GM23338 (cell line): Measurements from ENCODE around the gene CCNL1. TPM values are rescaled to one million over a fixed set of nuclear protein-coding genes. Genes with fewer than 3 reads are reported as not detected.

Experiments used
- ATAC-seq: fragments of 200-7000 bp; cut with Tn5 transposase; 3 replicates; pipeline ENCODE4 v1.9.1; 2020
- DNase-seq: peaks from one replicate; pipeline ENCODE4 v3.0.0-alpha.2; 2015; ENCODE audit warnings: low spot score
- H2AFZ ChIP-seq: fragments of 200-600 bp; sonication (generic); 2 replicates; pipeline ENCODE4 v1.8.0; 2016; ENCODE audit warnings: antibody characterized with exemption, mild to moderate bottlenecking, moderate library complexity
- H3F3A ChIP-seq: fragments of 200-600 bp; sonication (generic); replicated peaks from 2 replicates; pipeline ENCODE4 v1.8.0; 2017; ENCODE audit warnings: antibody characterized with exemption, mixed run types, low read depth
- H3K27ac ChIP-seq: fragments of 200-600 bp; sonication (generic); 2 replicates; pipeline ENCODE4 v1.6.1; 2016; ENCODE audit warnings: low read depth
- H3K27me3 ChIP-seq: fragments of 200-600 bp; sonication (generic); 2 replicates; pipeline ENCODE4 v1.8.0; 2016; ENCODE audit warnings: mild to moderate bottlenecking, mixed run types, moderate library complexity; ENCODE audit not compliant: insufficient read depth
- H3K36me3 ChIP-seq: fragments of 200-600 bp; sonication (generic); 2 replicates; pipeline ENCODE4 v1.8.0; 2016; ENCODE audit warnings: mild to moderate bottlenecking; ENCODE audit not compliant: insufficient read depth
- H3K4me1 ChIP-seq: fragments of 200-600 bp; sonication (generic); 2 replicates; pipeline ENCODE4 v1.8.0; 2016; ENCODE audit warnings: mild to moderate bottlenecking, moderate library complexity; ENCODE audit not compliant: insufficient read depth
- H3K4me2 ChIP-seq: fragments of 200-600 bp; sonication (generic); 2 replicates; pipeline ENCODE4 v1.7.1; 2017; ENCODE audit warnings: mixed run types
- H3K4me3 ChIP-seq: fragments of 200-600 bp; sonication (generic); 2 replicates; pipeline ENCODE4 v1.6.1; 2016; ENCODE audit warnings: mixed run types
- H3K79me2 ChIP-seq: fragments of 200-600 bp; sonication (generic); replicated peaks from 2 replicates; pipeline ENCODE4 v1.8.0; 2017; ENCODE audit warnings: mild to moderate bottlenecking; ENCODE audit not compliant: insufficient read depth
- H3K9me2 ChIP-seq: fragments of 200-600 bp; sonication (generic); 2 replicates; pipeline ENCODE4 v1.8.0; 2017; ENCODE audit not compliant: insufficient read depth
- H4K20me1 ChIP-seq: fragments of 200-600 bp; sonication (generic); replicated peaks from 2 replicates; pipeline ENCODE4 v1.8.0; 2017; ENCODE audit warnings: mild to moderate bottlenecking; ENCODE audit not compliant: insufficient read depth
- H3K27ac Mint-ChIP-seq: 2 replicates; pipeline ENCODE4 v1.8.0; 2020; ENCODE audit warnings: inconsistent platforms, mild to moderate bottlenecking, moderate library complexity, mixed read lengths
- H3K27me3 Mint-ChIP-seq: 3 replicates; pipeline ENCODE4 v1.8.0; 2022; ENCODE audit warnings: low read depth, mild to moderate bottlenecking, moderate library complexity, mixed read lengths, inconsistent platforms; ENCODE audit not compliant: insufficient read depth, poor library complexity
- H3K36me3 Mint-ChIP-seq: 3 replicates; pipeline ENCODE4 v1.8.0; 2021; ENCODE audit warnings: low read depth, mild to moderate bottlenecking, inconsistent platforms, moderate library complexity, mixed read lengths
- H3K4me1 Mint-ChIP-seq: 3 replicates; pipeline ENCODE4 v1.8.0; 2020; ENCODE audit warnings: mild to moderate bottlenecking, inconsistent platforms, mixed read lengths
- H3K4me3 Mint-ChIP-seq: 3 replicates; pipeline ENCODE4 v1.8.0; 2021; ENCODE audit warnings: moderate library complexity, mild to moderate bottlenecking, inconsistent platforms, mixed read lengths
- H3K9me3 Mint-ChIP-seq: 3 replicates; pipeline ENCODE4 v1.8.0; 2020; ENCODE audit warnings: moderate library complexity, mild to moderate bottlenecking, inconsistent platforms, mixed read lengths
- CREB1 ChIP-seq: fragments of 250-450 bp; sonication (Bioruptor Pico); IDR thresholded peaks from 2 replicates; pipeline ENCODE4 v1.5.0; 2020; ENCODE audit warnings: low read depth, mild to moderate bottlenecking, moderate library complexity
- EZH2 ChIP-seq: fragments of 200-600 bp; sonication (generic); IDR thresholded peaks from one replicate; pipeline ENCODE4 v1.8.0; 2017; ENCODE audit warnings: antibody characterized with exemption, mild to moderate bottlenecking, low read depth; ENCODE audit not compliant: unreplicated experiment
- EZH2phosphoT487 ChIP-seq: fragments of 200-600 bp; sonication (generic); IDR thresholded peaks from one replicate; pipeline ENCODE4 v1.8.1; 2018; ENCODE audit warnings: antibody characterized with exemption; ENCODE audit not compliant: unreplicated experiment
- JUNB ChIP-seq: IDR thresholded peaks from one replicate; pipeline ENCODE4 v1.6.1; 2016; ENCODE audit warnings: antibody characterized with exemption; ENCODE audit not compliant: unreplicated experiment
- NANOG ChIP-seq: IDR thresholded peaks from 2 replicates; pipeline ENCODE4 v1.6.1; 2016; ENCODE audit warnings: antibody characterized with exemption, borderline replicate concordance
- POLR2AphosphoS5 ChIP-seq: IDR thresholded peaks from 2 replicates; pipeline ENCODE4 v1.6.1; 2016; ENCODE audit warnings: antibody characterized with exemption, low read depth
- STAT1 ChIP-seq: IDR thresholded peaks from one replicate; pipeline ENCODE4 v1.6.1; 2016; ENCODE audit warnings: antibody characterized with exemption; ENCODE audit not compliant: unreplicated experiment
- ZNF114 ChIP-seq: fragments of 250-450 bp; sonication (Bioruptor Pico); IDR thresholded peaks from 2 replicates; pipeline ENCODE4 v1.5.0; 2020; ENCODE audit warnings: mild to moderate bottlenecking, moderate library complexity
- ZNF331 ChIP-seq: fragments of 250-450 bp; sonication (Bioruptor Pico); IDR thresholded peaks from 2 replicates; pipeline ENCODE4 v1.5.0; 2020; ENCODE audit warnings: low read depth, mild to moderate bottlenecking, moderate library complexity
- polyA plus RNA-seq: library from polyadenylated mRNA; unstranded; fragments of >200 nt; fragmentation: Nextera tagmentation; extraction: Ambion mirVana; gene quantifications from 2 replicates; pipeline ENCODE4 v1.2.1, GENCODE V29; 2016
- total RNA-seq: library from RNA; depleted of rRNA; stranded (reverse); fragments of >200 nt; shearing (Covaris generic); gene quantifications from 2 replicates; pipeline ENCODE4 v1.2.3, GENCODE V29; 2014
- TF ChIP-seq, protein P1 (sequence below): fragments of 250-450 bp; sonication (Bioruptor Pico); IDR thresholded peaks from 2 replicates; pipeline ENCODE4 v1.5.0; 2020; ENCODE audit warnings: mild to moderate bottlenecking, moderate library complexity
- TF ChIP-seq, protein P2 (sequence below): IDR thresholded peaks from 2 replicates; pipeline ENCODE4 v1.6.1; 2016; ENCODE audit warnings: antibody characterized with exemption
- TF ChIP-seq, protein P3 (sequence below), 2 experiments: fragments of 200-600 bp in 1 of 2; sonication (generic) in 1 of 2; conservative IDR thresholded peaks; 2 replicates each; pipeline versions ENCODE4 v1.5.1 to v1.6.1; 2016 to 2017; ENCODE audit warnings: antibody characterized with exemption in 2 of 2, low read depth in 2 of 2, mild to moderate bottlenecking in 2 of 2, moderate library complexity in 1 of 2
- TF ChIP-seq, protein P4 (sequence below): IDR thresholded peaks from one replicate; pipeline ENCODE4 v1.6.1; 2018; ENCODE audit warnings: antibody characterized with exemption; ENCODE audit not compliant: unreplicated experiment

CCNL1 gene
- total and polyA plus RNA-seq, 2 experiments from 2014 or later: 108 to 134 TPM

DNA sequence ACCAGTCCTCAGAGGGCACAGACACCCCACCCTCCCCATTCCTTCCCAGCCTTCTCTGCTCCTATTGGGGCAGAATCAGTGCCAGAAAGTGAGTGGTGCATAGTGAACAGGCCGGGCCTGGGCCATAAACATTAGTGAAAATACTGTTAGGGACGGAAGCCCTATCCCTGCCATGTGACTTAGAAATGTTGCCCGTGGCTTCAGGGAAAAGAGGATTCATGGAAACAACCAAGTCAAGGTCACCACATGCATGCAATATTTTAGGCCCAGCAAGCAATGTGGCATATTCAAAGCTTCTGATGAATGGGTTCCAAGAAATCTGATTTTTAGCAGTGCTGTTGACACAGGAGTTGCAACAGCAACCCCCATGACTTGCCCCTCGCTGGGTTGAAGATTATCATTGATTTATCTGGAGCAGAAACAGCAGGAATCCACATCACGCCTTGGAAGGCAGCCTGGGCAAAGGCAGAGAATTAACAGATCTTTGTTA lies 52.3 kb downstream of the CCNL1 start:
- H3K9me2 ChIP-seq: no peaks in the 10 kb centered on the region
- H3K4me3 ChIP-seq: no peak overlapping the region
- H3K9me3 Mint-ChIP-seq: no peaks in the 10 kb centered on the region
- peaks cover 3% of the 10 kb centered on the region for H3K27me3 Mint-ChIP-seq
- no peaks in the 10 kb centered on the region for H3K79me2 ChIP-seq
- peak overlapping the region; percentile 78 for H2AFZ ChIP-seq
- no peaks in the 10 kb centered on the region for H3K27me3 ChIP-seq
- no peaks in the 10 kb centered on the region for H3K36me3 Mint-ChIP-seq
- H3F3A ChIP-seq: no peaks in the 10 kb centered on the region
- H3K36me3 ChIP-seq: no peaks in the 10 kb centered on the region
- H3K27ac ChIP-seq: no peak overlapping the region
- H4K20me1 ChIP-seq: no peaks in the 10 kb centered on the region
- H3K4me2 ChIP-seq: no peak overlapping the region
- peaks cover 27% of the 10 kb centered on the region for H3K4me1 Mint-ChIP-seq
- ATAC-seq (no peak), DNase-seq (no peak)
- peaks cover 9% of the 10 kb centered on the region for H3K4me1 ChIP-seq
- no peak overlapping the region for H3K4me3 Mint-ChIP-seq
- no peak for TF ChIP-seq ZNF114 (CRISPR knock-in tag)
- TF ChIP-seq ZNF331 (CRISPR knock-in tag): no peak
- no peak for TF ChIP-seq EZH2phosphoT487
- no peak for TF ChIP-seq POLR2AphosphoS5
- TF ChIP-seq, protein P1, sequence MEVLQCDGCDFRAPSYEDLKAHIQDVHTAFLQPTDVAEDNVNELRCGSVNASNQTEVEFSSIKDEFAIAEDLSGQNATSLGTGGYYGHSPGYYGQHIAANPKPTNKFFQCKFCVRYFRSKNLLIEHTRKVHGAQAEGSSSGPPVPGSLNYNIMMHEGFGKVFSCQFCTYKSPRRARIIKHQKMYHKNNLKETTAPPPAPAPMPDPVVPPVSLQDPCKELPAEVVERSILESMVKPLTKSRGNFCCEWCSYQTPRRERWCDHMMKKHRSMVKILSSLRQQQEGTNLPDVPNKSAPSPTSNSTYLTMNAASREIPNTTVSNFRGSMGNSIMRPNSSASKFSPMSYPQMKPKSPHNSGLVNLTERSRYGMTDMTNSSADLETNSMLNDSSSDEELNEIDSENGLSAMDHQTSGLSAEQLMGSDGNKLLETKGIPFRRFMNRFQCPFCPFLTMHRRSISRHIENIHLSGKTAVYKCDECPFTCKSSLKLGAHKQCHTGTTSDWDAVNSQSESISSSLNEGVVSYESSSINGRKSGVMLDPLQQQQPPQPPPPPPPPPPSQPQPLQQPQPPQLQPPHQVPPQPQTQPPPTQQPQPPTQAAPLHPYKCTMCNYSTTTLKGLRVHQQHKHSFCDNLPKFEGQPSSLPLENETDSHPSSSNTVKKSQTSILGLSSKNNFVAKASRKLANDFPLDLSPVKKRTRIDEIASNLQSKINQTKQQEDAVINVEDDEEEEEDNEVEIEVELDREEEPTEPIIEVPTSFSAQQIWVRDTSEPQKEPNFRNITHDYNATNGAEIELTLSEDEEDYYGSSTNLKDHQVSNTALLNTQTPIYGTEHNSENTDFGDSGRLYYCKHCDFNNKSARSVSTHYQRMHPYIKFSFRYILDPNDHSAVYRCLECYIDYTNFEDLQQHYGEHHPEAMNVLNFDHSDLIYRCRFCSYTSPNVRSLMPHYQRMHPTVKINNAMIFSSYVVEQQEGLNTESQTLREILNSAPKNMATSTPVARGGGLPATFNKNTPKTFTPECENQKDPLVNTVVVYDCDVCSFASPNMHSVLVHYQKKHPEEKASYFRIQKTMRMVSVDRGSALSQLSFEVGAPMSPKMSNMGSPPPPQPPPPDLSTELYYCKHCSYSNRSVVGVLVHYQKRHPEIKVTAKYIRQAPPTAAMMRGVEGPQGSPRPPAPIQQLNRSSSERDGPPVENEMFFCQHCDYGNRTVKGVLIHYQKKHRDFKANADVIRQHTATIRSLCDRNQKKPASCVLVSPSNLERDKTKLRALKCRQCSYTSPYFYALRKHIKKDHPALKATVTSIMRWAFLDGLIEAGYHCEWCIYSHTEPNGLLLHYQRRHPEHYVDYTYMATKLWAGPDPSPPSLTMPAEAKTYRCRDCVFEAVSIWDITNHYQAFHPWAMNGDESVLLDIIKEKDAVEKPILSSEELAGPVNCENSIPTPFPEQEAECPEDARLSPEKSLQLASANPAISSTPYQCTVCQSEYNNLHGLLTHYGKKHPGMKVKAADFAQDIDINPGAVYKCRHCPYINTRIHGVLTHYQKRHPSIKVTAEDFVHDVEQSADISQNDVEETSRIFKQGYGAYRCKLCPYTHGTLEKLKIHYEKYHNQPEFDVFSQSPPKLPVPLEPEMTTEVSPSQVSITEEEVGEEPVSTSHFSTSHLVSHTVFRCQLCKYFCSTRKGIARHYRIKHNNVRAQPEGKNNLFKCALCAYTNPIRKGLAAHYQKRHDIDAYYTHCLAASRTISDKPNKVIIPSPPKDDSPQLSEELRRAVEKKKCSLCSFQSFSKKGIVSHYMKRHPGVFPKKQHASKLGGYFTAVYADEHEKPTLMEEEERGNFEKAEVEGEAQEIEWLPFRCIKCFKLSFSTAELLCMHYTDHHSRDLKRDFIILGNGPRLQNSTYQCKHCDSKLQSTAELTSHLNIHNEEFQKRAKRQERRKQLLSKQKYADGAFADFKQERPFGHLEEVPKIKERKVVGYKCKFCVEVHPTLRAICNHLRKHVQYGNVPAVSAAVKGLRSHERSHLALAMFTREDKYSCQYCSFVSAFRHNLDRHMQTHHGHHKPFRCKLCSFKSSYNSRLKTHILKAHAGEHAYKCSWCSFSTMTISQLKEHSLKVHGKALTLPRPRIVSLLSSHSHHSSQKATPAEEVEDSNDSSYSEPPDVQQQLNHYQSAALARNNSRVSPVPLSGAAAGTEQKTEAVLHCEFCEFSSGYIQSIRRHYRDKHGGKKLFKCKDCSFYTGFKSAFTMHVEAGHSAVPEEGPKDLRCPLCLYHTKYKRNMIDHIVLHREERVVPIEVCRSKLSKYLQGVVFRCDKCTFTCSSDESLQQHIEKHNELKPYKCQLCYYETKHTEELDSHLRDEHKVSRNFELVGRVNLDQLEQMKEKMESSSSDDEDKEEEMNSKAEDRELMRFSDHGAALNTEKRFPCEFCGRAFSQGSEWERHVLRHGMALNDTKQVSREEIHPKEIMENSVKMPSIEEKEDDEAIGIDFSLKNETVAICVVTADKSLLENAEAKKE (CRISPR knock-in tag): no peak
- TF ChIP-seq JUNB: no peak
- TF ChIP-seq, protein P2, sequence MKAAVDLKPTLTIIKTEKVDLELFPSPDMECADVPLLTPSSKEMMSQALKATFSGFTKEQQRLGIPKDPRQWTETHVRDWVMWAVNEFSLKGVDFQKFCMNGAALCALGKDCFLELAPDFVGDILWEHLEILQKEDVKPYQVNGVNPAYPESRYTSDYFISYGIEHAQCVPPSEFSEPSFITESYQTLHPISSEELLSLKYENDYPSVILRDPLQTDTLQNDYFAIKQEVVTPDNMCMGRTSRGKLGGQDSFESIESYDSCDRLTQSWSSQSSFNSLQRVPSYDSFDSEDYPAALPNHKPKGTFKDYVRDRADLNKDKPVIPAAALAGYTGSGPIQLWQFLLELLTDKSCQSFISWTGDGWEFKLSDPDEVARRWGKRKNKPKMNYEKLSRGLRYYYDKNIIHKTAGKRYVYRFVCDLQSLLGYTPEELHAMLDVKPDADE: no peak
- TF ChIP-seq STAT1: no peak
- TF ChIP-seq NANOG: no peak
- no peak for TF ChIP-seq CREB1 (CRISPR knock-in tag)
- TF ChIP-seq EZH2: no peak
- TF ChIP-seq, protein P3, sequence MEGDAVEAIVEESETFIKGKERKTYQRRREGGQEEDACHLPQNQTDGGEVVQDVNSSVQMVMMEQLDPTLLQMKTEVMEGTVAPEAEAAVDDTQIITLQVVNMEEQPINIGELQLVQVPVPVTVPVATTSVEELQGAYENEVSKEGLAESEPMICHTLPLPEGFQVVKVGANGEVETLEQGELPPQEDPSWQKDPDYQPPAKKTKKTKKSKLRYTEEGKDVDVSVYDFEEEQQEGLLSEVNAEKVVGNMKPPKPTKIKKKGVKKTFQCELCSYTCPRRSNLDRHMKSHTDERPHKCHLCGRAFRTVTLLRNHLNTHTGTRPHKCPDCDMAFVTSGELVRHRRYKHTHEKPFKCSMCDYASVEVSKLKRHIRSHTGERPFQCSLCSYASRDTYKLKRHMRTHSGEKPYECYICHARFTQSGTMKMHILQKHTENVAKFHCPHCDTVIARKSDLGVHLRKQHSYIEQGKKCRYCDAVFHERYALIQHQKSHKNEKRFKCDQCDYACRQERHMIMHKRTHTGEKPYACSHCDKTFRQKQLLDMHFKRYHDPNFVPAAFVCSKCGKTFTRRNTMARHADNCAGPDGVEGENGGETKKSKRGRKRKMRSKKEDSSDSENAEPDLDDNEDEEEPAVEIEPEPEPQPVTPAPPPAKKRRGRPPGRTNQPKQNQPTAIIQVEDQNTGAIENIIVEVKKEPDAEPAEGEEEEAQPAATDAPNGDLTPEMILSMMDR (conservative IDR thresholded peaks at IDR 0.05; ENCODE audit: low read depth in 2 of 2): no peak
- TF ChIP-seq, protein P4, sequence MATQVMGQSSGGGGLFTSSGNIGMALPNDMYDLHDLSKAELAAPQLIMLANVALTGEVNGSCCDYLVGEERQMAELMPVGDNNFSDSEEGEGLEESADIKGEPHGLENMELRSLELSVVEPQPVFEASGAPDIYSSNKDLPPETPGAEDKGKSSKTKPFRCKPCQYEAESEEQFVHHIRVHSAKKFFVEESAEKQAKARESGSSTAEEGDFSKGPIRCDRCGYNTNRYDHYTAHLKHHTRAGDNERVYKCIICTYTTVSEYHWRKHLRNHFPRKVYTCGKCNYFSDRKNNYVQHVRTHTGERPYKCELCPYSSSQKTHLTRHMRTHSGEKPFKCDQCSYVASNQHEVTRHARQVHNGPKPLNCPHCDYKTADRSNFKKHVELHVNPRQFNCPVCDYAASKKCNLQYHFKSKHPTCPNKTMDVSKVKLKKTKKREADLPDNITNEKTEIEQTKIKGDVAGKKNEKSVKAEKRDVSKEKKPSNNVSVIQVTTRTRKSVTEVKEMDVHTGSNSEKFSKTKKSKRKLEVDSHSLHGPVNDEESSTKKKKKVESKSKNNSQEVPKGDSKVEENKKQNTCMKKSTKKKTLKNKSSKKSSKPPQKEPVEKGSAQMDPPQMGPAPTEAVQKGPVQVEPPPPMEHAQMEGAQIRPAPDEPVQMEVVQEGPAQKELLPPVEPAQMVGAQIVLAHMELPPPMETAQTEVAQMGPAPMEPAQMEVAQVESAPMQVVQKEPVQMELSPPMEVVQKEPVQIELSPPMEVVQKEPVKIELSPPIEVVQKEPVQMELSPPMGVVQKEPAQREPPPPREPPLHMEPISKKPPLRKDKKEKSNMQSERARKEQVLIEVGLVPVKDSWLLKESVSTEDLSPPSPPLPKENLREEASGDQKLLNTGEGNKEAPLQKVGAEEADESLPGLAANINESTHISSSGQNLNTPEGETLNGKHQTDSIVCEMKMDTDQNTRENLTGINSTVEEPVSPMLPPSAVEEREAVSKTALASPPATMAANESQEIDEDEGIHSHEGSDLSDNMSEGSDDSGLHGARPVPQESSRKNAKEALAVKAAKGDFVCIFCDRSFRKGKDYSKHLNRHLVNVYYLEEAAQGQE: no peak
- no peak overlapping the region for H3K27ac Mint-ChIP-seq
